GM12891 (cell line): ENCODE measurements around the gene HOXA10.

Experiments used
- PAX5 ChIP-seq: IDR thresholded peaks from 2 replicates; pipeline ENCODE4 v1.6.1; 2011; ENCODE audit warnings: low read length, moderate library complexity, mild to moderate bottlenecking; ENCODE audit not compliant: insufficient read depth, severe bottlenecking
- POLR2A ChIP-seq: IDR thresholded peaks from 2 replicates; pipeline ENCODE4 v1.6.1; 2011; ENCODE audit warnings: low read depth, low read length, control low read depth
- POLR2AphosphoS5 ChIP-seq: IDR thresholded peaks from 2 replicates; pipeline ENCODE4 v1.6.1; 2011; ENCODE audit warnings: low read depth, low read length, control low read depth
- SPI1 ChIP-seq: IDR thresholded peaks from 2 replicates; pipeline ENCODE4 v1.6.1; 2011; ENCODE audit warnings: low read depth, low read length, control low read depth
- TAF1 ChIP-seq: IDR thresholded peaks from 2 replicates; pipeline ENCODE4 v1.6.1; 2011; ENCODE audit warnings: low read depth, low read length, control low read depth

DNA sequence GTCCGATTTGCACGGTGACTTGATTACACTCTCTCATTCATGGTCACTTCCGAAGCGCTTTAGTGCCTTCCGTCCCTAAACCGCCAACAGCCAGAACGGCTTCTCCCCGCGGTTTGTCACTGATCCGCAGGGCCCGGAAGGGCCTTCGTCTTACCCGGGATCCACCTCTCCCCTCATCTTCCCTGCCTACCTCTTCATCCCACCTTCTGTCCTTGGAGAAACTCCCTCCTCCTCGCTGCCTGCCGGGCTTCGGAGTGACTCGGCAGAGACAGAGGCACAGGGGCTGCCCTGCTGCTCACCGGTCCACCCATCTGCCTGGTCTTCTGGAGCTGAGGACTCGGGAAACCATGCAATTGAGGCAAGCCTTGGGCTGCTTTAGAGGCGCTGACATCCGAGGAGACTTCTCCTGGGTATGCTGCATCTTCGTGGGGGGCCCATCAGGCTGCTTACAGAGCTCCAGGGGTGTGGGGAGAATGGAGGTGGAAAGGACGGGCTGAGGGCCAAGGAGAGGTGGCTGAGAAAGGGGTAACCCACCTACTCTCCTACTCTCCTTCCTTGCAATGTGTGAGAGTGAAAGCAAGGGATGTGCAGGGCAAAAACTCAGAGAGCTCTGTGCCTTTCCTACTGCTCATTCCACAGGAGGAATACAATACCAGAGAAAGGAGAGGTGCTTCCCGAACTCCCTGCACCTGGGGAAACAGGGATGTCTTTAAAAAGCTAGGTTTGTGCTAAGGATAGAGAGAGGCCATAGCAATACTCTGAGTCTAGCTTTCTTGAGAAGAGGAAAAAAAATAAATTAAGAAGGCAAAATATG, 11.9 kb upstream of the HOXA10 start:
- TF ChIP-seq POLR2A (no peak), POLR2AphosphoS5 (no peak), TAF1 (no peak), PAX5 (no peak), SPI1 (no peak)
